SK-N-SH (cell line): ENCODE results near the gene TMEM225B. TPM values are rescaled to one million over a fixed set of nuclear protein-coding genes. Genes with fewer than 3 reads are reported as not detected.

Source experiments
- CTCF ChIA-PET: fragments of 300-600, 350-600 bp; formaldehyde crosslinking; extraction: SDS; loops from one replicate; lab custom pipeline; 2021; lab: Yijun Ruan, JAX
- POLR2A ChIA-PET: fragments of 350-600 bp; sonication (Branson Sonifier 250); formaldehyde crosslinking; extraction: SDS; loops from one replicate; lab custom pipeline; 2020; ENCODE audit warnings: antibody characterized with exemption, inconsistent platforms; lab: Yijun Ruan, JAX
- DNase-seq: peaks from one replicate; pipeline ENCODE4 v3.0.0; 2012
- H2AFZ ChIP-seq: fragments of 200-600 bp; sonication (generic); 2 replicates; pipeline ENCODE4 v1.8.1; 2016; ENCODE audit warnings: antibody characterized with exemption, mild to moderate bottlenecking, low read depth
- H3F3A ChIP-seq: fragments of 200-600 bp; sonication (generic); replicated peaks from 2 replicates; pipeline ENCODE3; 2016; ENCODE audit warnings: antibody characterized with exemption, mild to moderate bottlenecking; ENCODE audit not compliant: insufficient read depth
- H3K27ac ChIP-seq, 2 experiments: fragments of 200-500 bp in 1 of 2; fragments of 200-600 bp in 1 of 2; sonication (Bioruptor generic) in 1 of 2; sonication (generic), shearing (Covaris generic) in 1 of 2; 2 replicates each; pipeline versions ENCODE4 v1.5.1 to v1.6.1; 2014 to 2016; ENCODE audit warnings: low read depth in 2 of 2, inconsistent platforms in 1 of 2, low read length in 1 of 2, mild to moderate bottlenecking in 1 of 2, mixed read lengths in 1 of 2
- H3K27me3 ChIP-seq: fragments of 200-600 bp; sonication (generic), shearing (Covaris generic); 2 replicates; pipeline ENCODE4 v1.6.1; 2016; ENCODE audit warnings: mixed run types; ENCODE audit not compliant: insufficient read depth
- H3K36me3 ChIP-seq, 2 experiments: fragments of 200-500 bp in 1 of 2; fragments of 200-600 bp in 1 of 2; sonication (Bioruptor generic) in 1 of 2; sonication (generic) in 1 of 2; replicated peaks in 1 of 2; 2 replicates each; pipeline versions ENCODE3 to v1.5.1; 2014 to 2016; ENCODE audit warnings: low read length in 1 of 2, mild to moderate bottlenecking in 1 of 2; ENCODE audit not compliant: insufficient read depth in 2 of 2, control insufficient read depth in 1 of 2
- H3K4me1 ChIP-seq, 2 experiments: fragments of 200-500 bp in 1 of 2; fragments of 200-600 bp in 1 of 2; sonication (Bioruptor generic) in 1 of 2; sonication (generic), shearing (Covaris generic) in 1 of 2; 2 replicates each; pipeline versions ENCODE4 v1.5.1 to v1.6.1; 2014 to 2016; ENCODE audit warnings: low read depth in 1 of 2, low read length in 1 of 2, mixed run types in 1 of 2; ENCODE audit not compliant: insufficient read depth in 2 of 2, control insufficient read depth in 1 of 2
- H3K4me2 ChIP-seq: fragments of 200-600 bp; sonication (generic), shearing (Covaris generic); 2 replicates; pipeline ENCODE4 v1.6.1; 2017; ENCODE audit warnings: mixed run types
- H3K4me3 ChIP-seq, 2 experiments: fragments of 200-500 bp in 1 of 2; fragments of 200-600 bp in 1 of 2; sonication (Bioruptor generic) in 1 of 2; sonication (generic), shearing (Covaris generic) in 1 of 2; 2 replicates each; pipeline versions ENCODE4 v1.5.1 to v1.8.1; 2014 to 2016; ENCODE audit warnings: low read depth in 2 of 2, inconsistent platforms in 1 of 2, low read length in 1 of 2, mild to moderate bottlenecking in 1 of 2, mixed read lengths in 1 of 2, moderate library complexity in 1 of 2
- H3K79me2 ChIP-seq: fragments of 200-600 bp; sonication (generic); 2 replicates; pipeline ENCODE4 v1.8.1; 2017; ENCODE audit warnings: mild to moderate bottlenecking; ENCODE audit not compliant: insufficient read depth
- H3K9ac ChIP-seq: fragments of 200-600 bp; sonication (generic); 2 replicates; pipeline ENCODE4 v1.6.1; 2017; ENCODE audit warnings: mixed run types
- H3K9me2 ChIP-seq: fragments of 200-600 bp; sonication (generic); 2 replicates; pipeline ENCODE4 v1.6.1; 2017; ENCODE audit warnings: mixed run types
- H3K9me3 ChIP-seq: fragments of 200-600 bp; sonication (generic); 2 replicates; pipeline ENCODE4 v1.6.1; 2017; ENCODE audit warnings: mixed run types, mild to moderate bottlenecking, moderate library complexity
- H4K20me1 ChIP-seq: fragments of 200-600 bp; sonication (generic); 2 replicates; pipeline ENCODE4 v1.6.1; 2017; ENCODE audit warnings: mild to moderate bottlenecking, mixed run types; ENCODE audit not compliant: insufficient read depth
- CTCF ChIP-seq: fragments of 200-600 bp; sonication (generic); IDR thresholded peaks from 2 replicates; pipeline ENCODE4 v1.6.1; 2017; ENCODE audit warnings: antibody characterized with exemption, mild to moderate bottlenecking, moderate library complexity
- ELF1 ChIP-seq: IDR thresholded peaks from 2 replicates; pipeline ENCODE4 v1.4.0; 2012
- FOSL2 ChIP-seq: IDR thresholded peaks from 2 replicates; pipeline ENCODE4 v1.4.0; 2012; ENCODE audit warnings: low read depth, mild to moderate bottlenecking, moderate library complexity, borderline replicate concordance
- JUND ChIP-seq: IDR thresholded peaks from 2 replicates; pipeline ENCODE4 v1.4.0; 2012
- MEF2A ChIP-seq: IDR thresholded peaks from 2 replicates; pipeline ENCODE4 v1.4.0; 2012; ENCODE audit warnings: low read depth, borderline replicate concordance
- MXI1 ChIP-seq: IDR thresholded peaks from 2 replicates; pipeline ENCODE4 v1.6.1; 2012; ENCODE audit warnings: mild to moderate bottlenecking, low read depth, low read length, improper control_type of control experiment
- POLR2AphosphoS5 ChIP-seq: IDR thresholded peaks from 2 replicates; pipeline ENCODE4 v1.6.1; 2012; ENCODE audit warnings: low read depth, low read length
- RAD21 ChIP-seq: IDR thresholded peaks from 2 replicates; pipeline ENCODE4 v1.6.1; 2012; ENCODE audit warnings: mild to moderate bottlenecking, low read length
- RFX5 ChIP-seq: IDR thresholded peaks from 2 replicates; pipeline ENCODE4 v1.6.1; 2012; ENCODE audit warnings: mild to moderate bottlenecking, improper control_type of control experiment, low read length
- RXRA ChIP-seq: IDR thresholded peaks from 2 replicates; pipeline ENCODE4 v1.4.0; 2012; ENCODE audit warnings: low read depth, mild to moderate bottlenecking, borderline replicate concordance
- SMC3 ChIP-seq: IDR thresholded peaks from 2 replicates; pipeline ENCODE4 v1.6.1; 2012; ENCODE audit warnings: low read depth, low read length, improper control_type of control experiment
- TAF1 ChIP-seq: IDR thresholded peaks from 2 replicates; pipeline ENCODE4 v1.6.1; 2012; ENCODE audit warnings: low read depth, mild to moderate bottlenecking, low read length, moderate library complexity, borderline replicate concordance
- TEAD4 ChIP-seq: IDR thresholded peaks from 2 replicates; pipeline ENCODE4 v1.4.0; 2012; ENCODE audit warnings: mild to moderate bottlenecking, borderline replicate concordance; ENCODE audit not compliant: insufficient read depth
- WGBS: methylation state at CpG from one replicate; pipeline ENCODE4 v1.1.6; 2017; ENCODE audit warnings: low lambda C conversion rate; 5-methylcytosine and 5-hydroxymethylcytosine counted together
- polyA plus RNA-seq, 3 experiments: library from polyadenylated mRNA; depleted of rRNA; stranded (reverse); fragments of >200 nt; gene quantifications; 2 replicates each; pipeline ENCODE4 v1.2.3, GENCODE V29; 2012
- TF ChIP-seq, protein P1 (sequence below): IDR thresholded peaks from 2 replicates; pipeline ENCODE4 v1.6.1; 2012; ENCODE audit warnings: mild to moderate bottlenecking, low read depth, low read length, moderate library complexity
- TF ChIP-seq, protein P2 (sequence below): IDR thresholded peaks from 2 replicates; pipeline ENCODE4 v1.4.0; 2012; ENCODE audit warnings: low read depth
- TF ChIP-seq, protein P3 (sequence below): fragments of 150-350 bp; IDR thresholded peaks from 2 replicates; pipeline ENCODE4 v1.6.1; 2016; ENCODE audit warnings: mild to moderate bottlenecking, low read depth, low read length

TMEM225B gene
- polyA plus RNA-seq, 1 of the 3 experiments (the other 2 are of a cell fraction) = 1.5 TPM

GRCh38 chr7:99576251-99576650 lies 21.8 kb upstream of the TMEM225B start:
- Histone ChIP-seq H3K27ac (no peak overlapping the region), H2AFZ (no peak overlapping the region), H3K79me2 (peaks cover 4% of the 10 kb centered on the region; the same call in 1 of the 2 replicates), H3K4me2 (no peak overlapping the region), H3K36me3 (peaks cover 33 to 40% of the 10 kb centered on the region in 2 experiments), H3K4me1 (peaks cover 4 to 11% of the 10 kb centered on the region in 2 experiments; a peak in 2 of 4 replicates), H3F3A (peaks cover 46% of the 10 kb centered on the region), H3K9me3 (no peaks in the 10 kb centered on the region), H3K9me2 (no peaks in the 10 kb centered on the region), H4K20me1 (no peaks in the 10 kb centered on the region), H3K9ac (no peak overlapping the region), H3K4me3 (no peak overlapping the region), H3K27me3 (no peaks in the 10 kb centered on the region)
- DNase-seq = no peak
- WGBS = 98% methylated on average over 3 of the region's 3 CpGs
- no peak for TF ChIP-seq RAD21
- TF ChIP-seq, all 33 proteins: peak for 0
- ChIA-PET CTCF (interaction anchor here (1.2 to 1.8 kb wide), 3 partner anchors 15 to 251 kb away, joined by 3 to 7 read pairs (median 3); no protein-coding TSS in a partner anchor), POLR2A (no interaction called here)

GRCh38 chr7:99579281-99579955 lies 18.6 kb upstream of the TMEM225B start:
- peaks cover 4 to 11% of the 10 kb centered on the region in 2 experiments; a peak in 2 of 4 replicates for H3K4me1 ChIP-seq
- 56% methylated on average over 10 of the region's 10 CpGs for WGBS
- TF ChIP-seq TAF1 (no peak), POLR2AphosphoS5 (no peak; the same call in 1 of the 2 replicates), FOSL2 (no peak), SMC3 (no peak), MXI1 (no peak), JUND (no peak), CTCF (no peak), TEAD4 (no peak), RXRA (no peak), ELF1 (no peak), MEF2A (no peak), RFX5 (no peak)
- TF ChIP-seq, protein P1, sequence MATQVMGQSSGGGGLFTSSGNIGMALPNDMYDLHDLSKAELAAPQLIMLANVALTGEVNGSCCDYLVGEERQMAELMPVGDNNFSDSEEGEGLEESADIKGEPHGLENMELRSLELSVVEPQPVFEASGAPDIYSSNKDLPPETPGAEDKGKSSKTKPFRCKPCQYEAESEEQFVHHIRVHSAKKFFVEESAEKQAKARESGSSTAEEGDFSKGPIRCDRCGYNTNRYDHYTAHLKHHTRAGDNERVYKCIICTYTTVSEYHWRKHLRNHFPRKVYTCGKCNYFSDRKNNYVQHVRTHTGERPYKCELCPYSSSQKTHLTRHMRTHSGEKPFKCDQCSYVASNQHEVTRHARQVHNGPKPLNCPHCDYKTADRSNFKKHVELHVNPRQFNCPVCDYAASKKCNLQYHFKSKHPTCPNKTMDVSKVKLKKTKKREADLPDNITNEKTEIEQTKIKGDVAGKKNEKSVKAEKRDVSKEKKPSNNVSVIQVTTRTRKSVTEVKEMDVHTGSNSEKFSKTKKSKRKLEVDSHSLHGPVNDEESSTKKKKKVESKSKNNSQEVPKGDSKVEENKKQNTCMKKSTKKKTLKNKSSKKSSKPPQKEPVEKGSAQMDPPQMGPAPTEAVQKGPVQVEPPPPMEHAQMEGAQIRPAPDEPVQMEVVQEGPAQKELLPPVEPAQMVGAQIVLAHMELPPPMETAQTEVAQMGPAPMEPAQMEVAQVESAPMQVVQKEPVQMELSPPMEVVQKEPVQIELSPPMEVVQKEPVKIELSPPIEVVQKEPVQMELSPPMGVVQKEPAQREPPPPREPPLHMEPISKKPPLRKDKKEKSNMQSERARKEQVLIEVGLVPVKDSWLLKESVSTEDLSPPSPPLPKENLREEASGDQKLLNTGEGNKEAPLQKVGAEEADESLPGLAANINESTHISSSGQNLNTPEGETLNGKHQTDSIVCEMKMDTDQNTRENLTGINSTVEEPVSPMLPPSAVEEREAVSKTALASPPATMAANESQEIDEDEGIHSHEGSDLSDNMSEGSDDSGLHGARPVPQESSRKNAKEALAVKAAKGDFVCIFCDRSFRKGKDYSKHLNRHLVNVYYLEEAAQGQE = no peak
- TF ChIP-seq, protein P2, sequence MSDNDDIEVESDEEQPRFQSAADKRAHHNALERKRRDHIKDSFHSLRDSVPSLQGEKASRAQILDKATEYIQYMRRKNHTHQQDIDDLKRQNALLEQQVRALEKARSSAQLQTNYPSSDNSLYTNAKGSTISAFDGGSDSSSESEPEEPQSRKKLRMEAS = no peak
- TF ChIP-seq, protein P3, sequence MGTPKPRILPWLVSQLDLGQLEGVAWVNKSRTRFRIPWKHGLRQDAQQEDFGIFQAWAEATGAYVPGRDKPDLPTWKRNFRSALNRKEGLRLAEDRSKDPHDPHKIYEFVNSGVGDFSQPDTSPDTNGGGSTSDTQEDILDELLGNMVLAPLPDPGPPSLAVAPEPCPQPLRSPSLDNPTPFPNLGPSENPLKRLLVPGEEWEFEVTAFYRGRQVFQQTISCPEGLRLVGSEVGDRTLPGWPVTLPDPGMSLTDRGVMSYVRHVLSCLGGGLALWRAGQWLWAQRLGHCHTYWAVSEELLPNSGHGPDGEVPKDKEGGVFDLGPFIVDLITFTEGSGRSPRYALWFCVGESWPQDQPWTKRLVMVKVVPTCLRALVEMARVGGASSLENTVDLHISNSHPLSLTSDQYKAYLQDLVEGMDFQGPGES = no peak

More at GRCh38 chr7:99579281-99579955, 18.6 kb upstream of the TMEM225B start:
- Histone ChIP-seq H3K36me3 (peaks cover 2 to 11% of the 10 kb centered on the region in 2 experiments), H3K27me3 (no peaks in the 10 kb centered on the region), H3K4me2 (peak overlapping the region; percentile 92), H3K9me3 (no peaks in the 10 kb centered on the region), H3K4me3 (peak overlapping the region; percentile 58 to 70), H4K20me1 (no peaks in the 10 kb centered on the region), H3K79me2 (no peaks in the 10 kb centered on the region), H3F3A (peaks cover 46% of the 10 kb centered on the region), H2AFZ (peak overlapping the region; percentile 90), H3K9ac (peak overlapping the region; percentile 59), H3K27ac (peak overlapping the region in 1 of 2 experiments; percentile 71; a peak in 1 of 4 replicates), H3K9me2 (no peaks in the 10 kb centered on the region)
- ChIA-PET POLR2A (interaction anchor here (0.5 to 2.6 kb wide), 5 partner anchors 21 to 254 kb away, joined by 3 to 23 read pairs (median 6); partner anchors contain the start of genes FAM200A, ZNF655 and ZSCAN25), CTCF (interaction anchor here (0.6 to 3.7 kb wide), 8 partner anchors 9 to 80 kb away, joined by 3 to 27 read pairs (median 4); partner anchors contain the start of genes ZKSCAN5, ZNF394 and ZNF655)
- no peak for DNase-seq
